Measurements from ENCODE around the gene EEA1.

GRCh38 chr12:92955997-92956663 is 27.0 kb upstream of the EEA1 start:
- no peak for TF ChIP-seq CTCF (IDR thresholded peaks at IDR 0.05)
- no peak for TF ChIP-seq POLR2A (IDR thresholded peaks at IDR 0.05)
